GM12878 (cell line): ENCODE measurements around the gene SAFB. TPM values are rescaled to one million over a fixed set of nuclear protein-coding genes. Genes with fewer than 3 reads are reported as not detected.

ENCODE experiments used
- ATAC-seq: fragments of 200-7000 bp; cut with Tn5 transposase; 3 replicates; pipeline ENCODE4 v1.9.1; 2020; ENCODE audit warnings: mild to moderate bottlenecking, moderate library complexity
- BruUV-seq: library from RNA; stranded (reverse); fragments of 400-500 nt; replicated peaks from 2 replicates; lab custom pipeline; 2021; lab: Mats Ljungman, UMichigan
- CTCF ChIA-PET: fragments of 300-600 bp; sonication (Branson Sonifier 250); formaldehyde crosslinking; extraction: SDS; loops from one replicate; lab custom pipeline; 2021; ENCODE audit warnings: inconsistent platforms; lab: Yijun Ruan, JAX
- POLR2A ChIA-PET: fragments of 350-600 bp; formaldehyde crosslinking; extraction: SDS; loops from one replicate; lab custom pipeline; 2021; ENCODE audit warnings: inconsistent platforms; lab: Charles Lee
- RAD21 ChIA-PET: fragments of 300-600 bp; sonication (Branson Sonifier 250); formaldehyde crosslinking; loops from one replicate; lab custom pipeline; 2023; ENCODE audit warnings: antibody characterized with exemption; ENCODE audit not compliant: unreplicated experiment; lab: Charles Lee
- SMC1A ChIA-PET: fragments of 300-600 bp; sonication (Branson Sonifier 250); formaldehyde crosslinking; loops from one replicate; lab custom pipeline; 2023; ENCODE audit not compliant: unreplicated experiment, uncharacterized antibody; lab: Charles Lee
- DNase-seq: peaks from one replicate; pipeline ENCODE4 v3.0.0-alpha.2; 2011; ENCODE audit warnings: low read depth, low spot score
- FAIRE-seq: peaks from 3 replicates; lab custom pipeline; 2011; peaks lifted over from hg19 to GRCh38; lab: Jason Lieb, UNC
- H2AFZ ChIP-seq: 2 replicates; pipeline ENCODE4 v1.6.0; 2011; ENCODE audit warnings: low read depth, low read length, control low read depth; ENCODE audit not compliant: control insufficient read depth
- H3K27ac ChIP-seq: 2 replicates; pipeline ENCODE4 v1.5.1; 2011; ENCODE audit warnings: control low read depth; ENCODE audit not compliant: control insufficient read depth, insufficient read depth
- H3K27me3 ChIP-seq, 2 experiments: replicated peaks in 1 of 2; 2 replicates each; pipeline versions ENCODE4 v1.6.0 to v1.6.1; 2011; ENCODE audit warnings: low read length in 1 of 2; ENCODE audit not compliant: control insufficient read depth in 2 of 2, insufficient read depth in 2 of 2
- H3K36me3 ChIP-seq, 2 experiments: 2 replicates each; pipeline ENCODE4 v1.5.1; 2011; ENCODE audit warnings: low read length in 1 of 2; ENCODE audit not compliant: control insufficient read depth in 2 of 2, insufficient read depth in 2 of 2
- H3K4me1 ChIP-seq: 2 replicates; pipeline ENCODE4 v1.6.1; 2011; ENCODE audit warnings: mild to moderate bottlenecking, low read length, moderate library complexity, mixed read lengths; ENCODE audit not compliant: control insufficient read depth, insufficient read depth
- H3K4me2 ChIP-seq: 2 replicates; pipeline ENCODE4 v1.6.0; 2011; ENCODE audit warnings: control low read depth; ENCODE audit not compliant: control insufficient read depth, insufficient read depth
- H3K4me3 ChIP-seq: fragments of 200-600 bp; sonication (generic); 2 replicates; pipeline ENCODE4 v1.5.1; 2016
- H3K79me2 ChIP-seq: 2 replicates; pipeline ENCODE4 v1.6.0; 2011; ENCODE audit warnings: low read length; ENCODE audit not compliant: control insufficient read depth, insufficient read depth
- H3K9ac ChIP-seq: 2 replicates; pipeline ENCODE4 v1.8.0; 2011; ENCODE audit warnings: low read length, control low read depth, mixed read lengths; ENCODE audit not compliant: control insufficient read depth, insufficient read depth
- H3K9me3 ChIP-seq: replicated peaks from 3 replicates; pipeline ENCODE4 v1.5.1; 2011; ENCODE audit warnings: mild to moderate bottlenecking, low read length; ENCODE audit not compliant: control insufficient read depth, insufficient read depth
- H4K20me1 ChIP-seq: 2 replicates; pipeline ENCODE4 v1.6.0; 2011; ENCODE audit not compliant: control insufficient read depth, insufficient read depth
- CBX3 ChIP-seq: fragments of 200-600 bp; sonication (generic); IDR thresholded peaks from 2 replicates; pipeline ENCODE4 v1.6.1; 2016; ENCODE audit warnings: low read depth, borderline replicate concordance
- CREM ChIP-seq: IDR thresholded peaks from 2 replicates; pipeline ENCODE4 v1.6.1; 2014; ENCODE audit warnings: antibody characterized with exemption, low read depth
- DPF2 ChIP-seq: fragments of 450-650 bp; IDR thresholded peaks from 2 replicates; pipeline ENCODE4 v1.6.1; 2017; ENCODE audit warnings: mild to moderate bottlenecking
- ETV6 ChIP-seq, 2 experiments: fragments of 450-650 bp in 1 of 2; IDR thresholded peaks in 1 of 2; conservative IDR thresholded peaks in 1 of 2; 2 replicates each; pipeline ENCODE4 v1.6.1; 2014; ENCODE audit warnings: antibody characterized with exemption in 1 of 2, borderline replicate concordance in 1 of 2, low read depth in 1 of 2, mild to moderate bottlenecking in 1 of 2, moderate library complexity in 1 of 2
- EZH2 ChIP-seq: IDR thresholded peaks from 2 replicates; pipeline ENCODE4 v1.6.1; 2012; ENCODE audit warnings: low read depth, mild to moderate bottlenecking, control low read depth, inconsistent platforms, low read length, borderline replicate concordance; ENCODE audit not compliant: control insufficient read depth
- HDGF ChIP-seq: fragments of 450-650 bp; IDR thresholded peaks from 2 replicates; pipeline ENCODE4 v1.6.1; 2016; ENCODE audit warnings: antibody characterized with exemption
- NFIC ChIP-seq: IDR thresholded peaks from 2 replicates; pipeline ENCODE4 v1.6.1; 2012; ENCODE audit warnings: low read depth, mild to moderate bottlenecking, inconsistent platforms, low read length, moderate library complexity
- NFYB ChIP-seq: IDR thresholded peaks from 2 replicates; pipeline ENCODE4 v1.6.1; 2011; ENCODE audit warnings: low read depth, mild to moderate bottlenecking, low read length, improper control_type of control experiment, moderate library complexity; ENCODE audit not compliant: insufficient read depth
- POLR2AphosphoS5 ChIP-seq: IDR thresholded peaks from 2 replicates; pipeline ENCODE4 v1.6.1; 2011; ENCODE audit warnings: mild to moderate bottlenecking, low read length, inconsistent platforms
- RAD51 ChIP-seq: fragments of 450-650 bp; IDR thresholded peaks from 2 replicates; pipeline ENCODE4 v1.6.1; 2016; ENCODE audit warnings: moderate library complexity, mild to moderate bottlenecking, inconsistent platforms
- RCOR1 ChIP-seq: conservative IDR thresholded peaks from 2 replicates; pipeline ENCODE4 v1.6.1; 2012; ENCODE audit warnings: low read depth, low read length, improper control_type of control experiment
- TCF3 ChIP-seq: IDR thresholded peaks from 2 replicates; pipeline ENCODE4 v1.6.1; 2012; ENCODE audit warnings: low read depth, mild to moderate bottlenecking, low read length, borderline replicate concordance; ENCODE audit not compliant: insufficient read depth
- ZNF207 ChIP-seq: fragments of 450-650 bp; IDR thresholded peaks from 2 replicates; pipeline ENCODE4 v1.6.1; 2014; ENCODE audit warnings: antibody characterized with exemption, mild to moderate bottlenecking, borderline replicate concordance
- ZNF274 ChIP-seq: IDR thresholded peaks from one replicate; pipeline ENCODE4 v1.8.0; 2011; ENCODE audit not compliant: insufficient read length, insufficient read depth
- ZNF384 ChIP-seq: IDR thresholded peaks from 2 replicates; pipeline ENCODE4 v1.6.1; 2012; ENCODE audit warnings: low read depth, mild to moderate bottlenecking, low read length, improper control_type of control experiment, borderline replicate concordance
- whole genome bisulfite sequencing: methylation state at CpG from one replicate; pipeline ENCODE4 v1.1.6; 2016; ENCODE audit warnings: low lambda C conversion rate; ENCODE audit not compliant: insufficient replicate concordance, insufficient coverage; ENCODE audit errors: missing lambda C conversion rate; 5-methylcytosine and 5-hydroxymethylcytosine counted together
- in situ Hi-C: fragments of 300-500 bp; cut with MboI; formaldehyde crosslinking; loops from 9 replicates; pipeline ENCODE4 v1.14.3; 2018; ENCODE audit warnings: mixed read lengths
- intact Hi-C: fragments of 100-400 bp; cut with micrococcal nuclease; formaldehyde crosslinking; loops from one replicate; pipeline ENCODE4 v1.14.2; 2022; ENCODE audit not compliant: unreplicated experiment
- polyA plus RNA-seq, 11 experiments: library from polyadenylated mRNA; depleted of rRNA in 4 of 11; unstranded in 6 of 11; stranded (reverse) in 5 of 11; fragments of >200 nt; fragmentation: Nextera tagmentation in 4 of 11; fragmentation: Illumina TruSeq in 1 of 11; extraction: Ambion mirVana in 4 of 11; extraction: Trizol in 1 of 11; gene quantifications; 1 replicate in 1 of 11; 2 replicates in 10 of 11; pipeline versions ENCODE4 v1.2.1 to v1.2.3, GENCODE V29; 2011 to 2016; ENCODE audit warnings: inconsistent platforms in 2 of 11, missing spikeins in 2 of 11, low read depth in 1 of 11
- total RNA-seq, 4 experiments: library from RNA; depleted of rRNA in 3 of 4; stranded (reverse); fragments of >200 nt in 3 of 4; fragmentation: Illumina TruSeq in 1 of 4; extraction: Trizol in 1 of 4; gene quantifications; 2 replicates each; pipeline versions ENCODE4 v1.2.1 to v1.2.3, GENCODE V29; 2013 to 2021
- TF ChIP-seq, protein P1 (sequence below): IDR thresholded peaks from 2 replicates; pipeline ENCODE4 v1.6.1; 2011; ENCODE audit warnings: low read depth, low read length, improper control_type of control experiment, borderline replicate concordance

The SAFB gene
- total and polyA plus RNA-seq, 10 of the 15 experiments (the other 5 are each of a cell fraction or from before 2014, with no cell fraction given), result 1.6 to 131 (median 61.2) TPM

DNA sequence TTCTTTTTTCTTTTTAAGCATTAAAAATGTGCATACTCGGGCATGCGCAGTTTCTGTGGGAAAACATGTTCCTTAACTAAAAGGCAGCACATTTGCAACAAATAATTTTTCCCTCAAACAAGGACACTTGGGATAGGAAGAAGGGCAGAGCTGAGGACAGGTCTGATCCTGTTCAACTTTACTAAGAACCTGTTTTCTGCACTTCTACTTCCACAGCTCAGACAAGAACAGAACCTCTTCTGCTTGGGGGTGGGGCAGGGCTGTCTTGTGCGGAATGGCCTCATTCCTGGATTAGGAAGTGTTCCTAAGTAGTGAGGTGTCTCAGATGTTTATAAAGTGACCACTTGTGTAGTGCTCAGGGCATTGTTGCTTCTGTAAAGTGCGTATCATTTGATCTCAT lies 18.3 kb downstream of the SAFB start:
- peaks cover 38% of the 10 kb centered on the region for H3K79me2 ChIP-seq
- SMC1A ChIA-PET, result no interaction called here
- H3K27me3 ChIP-seq, result no peaks in the 10 kb centered on the region
- POLR2A ChIA-PET, result interaction anchor here (1.5 kb wide), 1 partner anchor 14 kb away, joined by 3 read pairs; no protein-coding TSS in a partner anchor
- intact Hi-C loops, result no loop called here
- peaks cover 13% of the 10 kb centered on the region for H4K20me1 ChIP-seq
- BruUV-seq, result no TSS peak
- DNase-seq (no peak), FAIRE-seq (no peak), ATAC-seq (no peak)
- H3K9ac ChIP-seq, result no peak overlapping the region
- H3K4me2 ChIP-seq, result no peak overlapping the region
- no peak overlapping the region for H3K4me3 ChIP-seq
- RAD21 ChIA-PET, result no interaction called here
- H3K4me1 ChIP-seq, result no peaks in the 10 kb centered on the region
- WGBS, result 93% methylated on average over 4 of the region's 4 CpGs
- H2AFZ ChIP-seq, result no peak overlapping the region
- H3K27ac ChIP-seq, result no peak overlapping the region
- H3K36me3 ChIP-seq, result peaks cover 27 to 46% of the 10 kb centered on the region in 2 experiments
- in situ Hi-C loops, result no loop called here
- TF ChIP-seq DPF2 (no peak), ZNF274 (no peak), HDGF (no peak), NFYB (no peak), ETV6 (conservative IDR thresholded peaks at IDR 0.05 in 1 of 2, IDR thresholded peaks at IDR 0.05 in 1 of 2; ENCODE audit: borderline replicate concordance in 1 of 2, low read depth in 1 of 2) (no peak), RCOR1 (no peak)
- TF ChIP-seq, all 136 proteins: peak for 0
- CTCF ChIA-PET, result no interaction called here
- H3K9me3 ChIP-seq, result no peaks in the 10 kb centered on the region; the same call in 2 of the 3 replicates

DNA sequence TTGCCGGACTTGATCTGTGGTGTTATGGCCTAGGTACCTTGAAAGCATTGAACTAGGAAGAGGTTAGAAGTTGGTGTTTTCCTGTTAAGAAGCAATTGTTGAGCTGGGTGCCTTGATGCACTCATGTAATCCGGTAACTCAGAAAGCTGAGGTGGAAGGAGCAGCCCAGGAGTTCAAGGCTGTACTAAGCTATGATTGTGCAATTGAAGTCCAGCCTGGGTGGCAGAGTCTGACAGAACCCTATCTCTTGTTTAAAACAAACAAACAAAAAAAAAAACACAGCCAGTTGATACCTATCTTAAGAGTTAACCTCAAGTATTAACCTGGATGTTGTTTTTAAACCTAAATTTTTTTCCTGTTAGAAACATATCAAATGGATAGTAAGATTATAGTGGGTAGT lies 19.3 kb downstream of the SAFB start:
- Histone ChIP-seq H3K4me1 (no peaks in the 10 kb centered on the region), H3K4me3 (no peak overlapping the region), H3K27ac (no peak overlapping the region)
- POLR2A ChIA-PET, result interaction anchor here (1.5 kb wide), 1 partner anchor 15 kb away, joined by 3 read pairs; no protein-coding TSS in a partner anchor
- TF ChIP-seq CBX3 (no peak), ZNF384 (no peak), POLR2AphosphoS5 (no peak), CREM (no peak), ZNF207 (no peak), RAD51 (no peak), EZH2 (no peak), TCF3 (no peak), NFIC (no peak), ETV6 (conservative IDR thresholded peaks at IDR 0.05 in 1 of 2, IDR thresholded peaks at IDR 0.05 in 1 of 2; ENCODE audit: borderline replicate concordance in 1 of 2, low read depth in 1 of 2) (no peak)
- TF ChIP-seq, protein P1, sequence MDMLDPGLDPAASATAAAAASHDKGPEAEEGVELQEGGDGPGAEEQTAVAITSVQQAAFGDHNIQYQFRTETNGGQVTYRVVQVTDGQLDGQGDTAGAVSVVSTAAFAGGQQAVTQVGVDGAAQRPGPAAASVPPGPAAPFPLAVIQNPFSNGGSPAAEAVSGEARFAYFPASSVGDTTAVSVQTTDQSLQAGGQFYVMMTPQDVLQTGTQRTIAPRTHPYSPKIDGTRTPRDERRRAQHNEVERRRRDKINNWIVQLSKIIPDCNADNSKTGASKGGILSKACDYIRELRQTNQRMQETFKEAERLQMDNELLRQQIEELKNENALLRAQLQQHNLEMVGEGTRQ, result no peak
- TF ChIP-seq, all 136 proteins: peak for 0
- no peaks in the 10 kb centered on the region for H3K27me3 ChIP-seq
- ChIA-PET CTCF (interaction anchor here (0.7 kb wide), 1 partner anchor 45 kb away, joined by 3 read pairs; no protein-coding TSS in a partner anchor), SMC1A (interaction anchor here (0.6 kb wide), 1 partner anchor 549 kb away, joined by 3 read pairs; no protein-coding TSS in a partner anchor), RAD21 (no interaction called here)
- DNase-seq, result no peak
- ATAC-seq, result no peak
- no peak for FAIRE-seq
- peaks cover 36% of the 10 kb centered on the region for H3K79me2 ChIP-seq
- H3K4me2 ChIP-seq, result no peak overlapping the region
- intact Hi-C loops (no loop called here), in situ Hi-C loops (no loop called here)
- no peak overlapping the region for H3K9ac ChIP-seq
- peaks cover 13% of the 10 kb centered on the region for H4K20me1 ChIP-seq
- no peak overlapping the region for H2AFZ ChIP-seq
- H3K9me3 ChIP-seq, result no peaks in the 10 kb centered on the region; the same call in 2 of the 3 replicates
- H3K36me3 ChIP-seq, result peaks cover 37 to 52% of the 10 kb centered on the region in 2 experiments
- WGBS, result 100% methylated on average over 2 of the region's 2 CpGs
- no TSS peak for BruUV-seq
